Measurements from ENCODE around the gene HSPB7. TPM values are rescaled to one million over a fixed set of nuclear protein-coding genes. Genes with fewer than 3 reads are reported as not detected.
"Not testable (repeated sequence)": the region's sequence is repeated elsewhere in the genome, so short reads cannot be mapped to it uniquely, and the experiment has no call there.

The HSPB7 gene
- total RNA-seq, 2 experiments from 2014 or later = not detected

DNA sequence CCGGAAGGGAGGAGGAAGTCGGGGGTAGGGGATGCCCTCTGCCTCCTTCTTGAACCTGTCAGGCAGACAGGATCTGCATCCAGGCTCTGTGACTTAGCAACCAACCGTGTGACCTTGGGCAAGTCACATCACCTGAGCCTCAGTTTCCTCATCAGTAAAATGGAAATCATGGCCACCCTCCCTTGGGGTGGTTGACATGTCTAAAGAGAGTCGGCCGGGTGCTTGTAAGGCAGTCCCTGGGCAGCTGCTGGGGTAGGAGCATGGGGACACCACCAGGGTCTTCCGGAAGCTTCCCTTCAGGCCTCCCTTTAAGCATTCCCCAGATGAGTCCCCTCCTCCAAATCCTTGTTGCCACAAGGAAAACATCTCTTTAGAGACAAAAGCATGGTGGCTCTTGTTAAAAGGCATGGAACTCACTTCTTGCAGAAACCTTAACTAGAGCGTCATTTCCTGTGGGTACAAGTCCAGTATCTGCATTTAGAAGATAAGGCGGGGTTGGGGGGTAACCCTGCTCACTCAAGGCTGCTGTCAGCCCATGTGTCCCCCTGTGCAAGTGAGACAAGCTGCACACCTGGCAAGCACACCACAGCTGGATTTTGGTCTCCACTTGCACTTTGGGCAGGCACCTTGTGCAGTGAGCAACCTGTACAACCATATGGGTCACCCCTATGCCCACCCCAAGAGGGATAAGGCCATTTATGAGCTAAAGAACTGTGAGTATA, 36.1 kb upstream of the HSPB7 start:
- POLR2A ChIA-PET = no interaction called here
- CTCF ChIA-PET = interaction anchor here (0.6 to 1.7 kb wide), 3 partner anchors 222 to 262 kb away, joined by 3 to 5 read pairs (median 4); no protein-coding TSS in a partner anchor

DNA sequence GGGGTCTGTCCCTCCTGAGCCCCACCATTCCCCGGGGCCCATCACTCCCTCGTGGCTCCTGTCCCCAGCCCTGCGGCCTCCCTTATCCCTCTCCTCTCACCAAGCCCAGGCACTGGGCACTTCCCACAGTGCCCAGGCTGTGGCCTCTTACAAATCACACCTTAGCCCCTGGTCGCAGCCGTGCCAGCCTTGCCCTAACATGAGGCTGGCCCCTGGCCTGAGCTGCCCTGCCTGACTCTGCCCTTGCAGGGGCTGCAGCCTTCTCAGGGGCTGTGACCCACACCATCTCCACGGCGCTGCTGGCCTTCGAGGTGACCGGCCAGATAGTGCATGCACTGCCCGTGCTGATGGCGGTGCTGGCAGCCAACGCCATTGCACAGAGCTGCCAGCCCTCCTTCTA, 34.1 kb upstream of the HSPB7 start:
- POLR2A ChIA-PET, CTCF ChIA-PET: not testable (repeated sequence)

DNA sequence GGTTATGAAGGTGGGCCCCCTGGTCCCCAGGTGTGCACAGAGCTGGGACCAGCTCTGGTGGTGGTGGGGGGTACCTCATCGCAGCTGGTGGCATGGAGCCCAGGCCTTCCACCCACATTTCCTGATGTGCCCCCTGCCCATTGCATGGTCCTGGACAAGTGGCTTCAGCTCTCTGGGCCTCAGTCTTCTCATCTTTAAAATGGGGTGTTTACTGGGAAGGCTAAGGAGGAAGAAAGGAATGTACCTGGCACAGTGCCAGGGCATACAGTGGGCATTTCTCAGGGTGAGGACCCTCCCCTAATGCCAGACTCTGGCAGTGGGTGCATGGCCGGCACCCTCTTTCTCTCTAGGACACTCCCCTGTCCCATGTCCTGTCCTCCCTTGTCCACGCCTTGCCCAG, 33.2 kb upstream of the HSPB7 start:
- POLR2A ChIA-PET = no interaction called here
- CTCF ChIA-PET = no interaction called here

DNA sequence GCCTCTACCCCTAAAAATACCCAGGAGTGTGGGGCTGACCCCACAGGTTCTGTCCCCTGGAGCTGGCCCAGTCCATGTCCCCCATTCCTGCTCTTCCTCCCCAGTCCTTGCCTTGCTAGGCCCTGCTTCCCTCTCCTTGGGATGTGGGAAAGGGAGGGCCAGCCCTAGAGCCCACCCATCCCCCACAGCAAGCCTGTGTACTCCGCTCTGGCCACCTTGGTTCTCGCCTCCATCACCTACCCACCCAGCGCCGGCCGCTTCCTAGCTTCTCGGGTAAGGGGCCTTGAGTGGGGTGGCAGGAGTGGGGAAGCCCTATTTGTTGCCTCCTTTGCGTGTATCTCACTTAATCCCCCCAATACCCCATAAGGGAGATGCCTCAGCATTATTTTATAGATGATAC, 32.5 kb upstream of the HSPB7 start:
- ChIA-PET CTCF (no interaction called here), POLR2A (no interaction called here)

GRCh38 chr1:16048573-16049189, 30.8 kb upstream of the HSPB7 start:
- CTCF ChIA-PET = no interaction called here
- POLR2A ChIA-PET = no interaction called here

GRCh38 chr1:16047791-16048475, 30.1 kb upstream of the HSPB7 start:
- ChIA-PET CTCF (no interaction called here), POLR2A (no interaction called here)

DNA sequence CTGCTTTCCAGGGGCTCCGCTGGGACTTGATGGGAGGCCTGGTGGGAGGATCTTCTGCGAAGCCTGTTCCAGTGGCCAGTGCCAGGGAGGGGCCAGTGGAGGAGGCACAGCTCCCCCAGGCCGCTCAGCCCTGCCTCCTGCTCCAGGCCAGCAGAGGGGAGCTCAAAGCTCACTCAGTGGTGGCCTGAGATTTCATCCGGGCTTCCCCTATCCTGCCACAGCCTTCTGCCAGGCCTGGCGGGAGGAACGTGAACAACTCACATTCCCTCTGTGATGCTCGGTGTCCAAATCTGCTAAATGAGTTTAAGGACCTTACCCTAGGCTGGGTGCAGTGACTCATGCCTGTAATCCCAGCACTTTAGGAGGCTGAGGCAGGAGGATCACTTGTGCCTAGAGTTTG, 29.0 kb upstream of the HSPB7 start:
- ChIA-PET CTCF (no interaction called here), POLR2A (interaction anchor here (0.6 kb wide), 1 partner anchor 15 kb away, joined by 3 read pairs; no protein-coding TSS in a partner anchor)

- POLR2A ChIA-PET = no interaction called here
- CTCF ChIA-PET = interaction anchor here (0.6 to 1.5 kb wide), 2 partner anchors 11 to 379 kb away, joined by 3 read pairs; no protein-coding TSS in a partner anchor
These were observed 26.1 kb upstream of the HSPB7 start for GRCh38 chr1:16043950-16044349.

- ChIA-PET POLR2A (no interaction called here), CTCF (interaction anchor here (0.6 kb wide), 1 partner anchor 379 kb away, joined by 3 read pairs; no protein-coding TSS in a partner anchor)
These were observed 25.7 kb upstream of the HSPB7 start, which contains the start of gene CLCNKB for GRCh38 chr1:16043521-16043920. Gene CLCNKB, plus strand, starts transcription at chr1:16043782. Its CDS starts 711 bp downstream, at chr1:16044493.

- CTCF ChIA-PET = interaction anchor here (0.5 kb wide), 1 partner anchor 152 kb away, joined by 4 read pairs; no protein-coding TSS in a partner anchor
- POLR2A ChIA-PET = not testable (repeated sequence)
These were observed 24.8 kb upstream of the HSPB7 start for GRCh38 chr1:16042654-16043053.

DNA sequence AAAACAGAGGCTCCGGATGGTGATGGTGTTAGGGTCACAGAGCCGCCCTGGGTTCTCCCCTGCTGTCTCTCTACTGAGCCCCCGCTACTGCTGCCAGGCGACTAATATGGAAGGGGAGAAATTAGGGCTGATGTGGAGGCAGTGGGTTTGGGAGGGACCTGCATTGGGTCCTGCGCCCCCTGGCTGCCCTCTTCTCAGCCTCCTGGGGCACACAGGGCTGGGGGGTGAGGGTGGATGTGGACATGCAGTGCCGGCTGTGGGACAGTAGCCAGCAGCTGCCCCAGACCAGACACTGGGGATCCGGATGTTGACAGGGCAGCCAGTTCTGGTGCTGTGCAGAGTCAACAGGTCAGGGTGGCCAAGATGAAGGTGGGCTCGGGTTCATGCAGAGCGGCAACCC, 24.3 kb upstream of the HSPB7 start:
- ChIA-PET POLR2A (interaction anchor here (0.5 kb wide), 1 partner anchor 461 kb away, joined by 3 read pairs; no protein-coding TSS in a partner anchor), CTCF (interaction anchor here (0.5 kb wide), 1 partner anchor 152 kb away, joined by 4 read pairs; no protein-coding TSS in a partner anchor)

GRCh38 chr1:16041200-16041599, 23.4 kb upstream of the HSPB7 start:
- CTCF ChIA-PET = interaction anchor here (0.6 kb wide), 2 partner anchors 27 to 66 kb away, joined by 3 to 5 read pairs; no protein-coding TSS in a partner anchor
- POLR2A ChIA-PET = interaction anchor here (0.5 kb wide), 1 partner anchor 460 kb away, joined by 3 read pairs; no protein-coding TSS in a partner anchor

DNA sequence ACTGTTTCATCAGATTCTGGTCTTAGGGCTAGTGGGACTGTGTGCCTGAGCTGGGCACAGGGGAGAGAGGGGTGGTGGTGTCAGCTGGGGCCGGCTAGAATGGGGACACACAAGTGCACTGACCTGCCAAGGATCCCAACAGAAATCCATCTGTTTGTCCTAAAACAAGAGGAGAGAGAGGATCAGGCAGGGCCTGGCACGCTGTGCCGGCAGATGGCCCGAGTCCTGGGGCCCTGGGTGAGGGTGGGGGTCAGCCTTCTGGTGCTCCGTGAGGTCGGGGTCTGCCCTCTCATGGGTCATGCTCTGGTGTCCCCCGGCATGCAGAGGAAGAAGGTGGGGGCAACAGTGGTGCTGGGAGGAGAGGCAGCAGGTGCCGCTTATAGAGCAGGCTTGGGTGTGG, 22.0 kb upstream of the HSPB7 start:
- POLR2A ChIA-PET, CTCF ChIA-PET: not testable (repeated sequence)

GRCh38 chr1:16038620-16038912, 20.7 kb upstream of the HSPB7 start:
- POLR2A ChIA-PET = no interaction called here
- CTCF ChIA-PET = no interaction called here

DNA sequence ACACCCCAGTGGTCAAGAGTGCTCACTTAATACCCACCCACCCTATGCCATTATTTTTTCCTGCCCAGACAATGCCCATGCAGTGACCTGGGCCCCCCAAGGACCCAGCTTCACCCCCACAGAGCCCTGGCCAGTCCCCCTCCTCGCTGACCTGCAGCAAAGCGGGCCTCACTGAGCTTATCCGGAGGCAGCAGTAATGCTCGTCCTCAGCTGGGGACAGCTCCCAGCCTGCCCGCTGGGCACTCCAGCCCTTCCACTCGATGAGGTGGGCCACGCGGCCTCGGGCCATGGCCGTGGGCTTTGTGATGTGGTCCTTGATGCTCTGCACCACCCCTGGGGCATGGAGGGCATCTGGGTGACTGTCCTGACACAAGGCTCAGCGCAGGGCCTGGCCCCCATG, 18.6 kb upstream of the HSPB7 start:
- POLR2A ChIA-PET, CTCF ChIA-PET: not testable (repeated sequence)

GRCh38 chr1:16033103-16033632, 15.3 kb upstream of the HSPB7 start:
- POLR2A ChIA-PET = not testable (repeated sequence)
- CTCF ChIA-PET = interaction anchor here (0.7 to 1.0 kb wide), 2 partner anchors 23 to 28 kb away, joined by 3 read pairs; no protein-coding TSS in a partner anchor

GRCh38 chr1:16032388-16033102, 14.7 kb upstream of the HSPB7 start:
- CTCF ChIA-PET = interaction anchor here (0.7 to 1.0 kb wide), 2 partner anchors 23 to 28 kb away, joined by 3 read pairs; no protein-coding TSS in a partner anchor
- POLR2A ChIA-PET = no interaction called here

- ChIA-PET CTCF (interaction anchor here (1.0 kb wide), 1 partner anchor 236 kb away, joined by 3 read pairs; no protein-coding TSS in a partner anchor), POLR2A (no interaction called here)
These were observed 13.7 kb upstream of the HSPB7 start for GRCh38 chr1:16031551-16031950.

DNA sequence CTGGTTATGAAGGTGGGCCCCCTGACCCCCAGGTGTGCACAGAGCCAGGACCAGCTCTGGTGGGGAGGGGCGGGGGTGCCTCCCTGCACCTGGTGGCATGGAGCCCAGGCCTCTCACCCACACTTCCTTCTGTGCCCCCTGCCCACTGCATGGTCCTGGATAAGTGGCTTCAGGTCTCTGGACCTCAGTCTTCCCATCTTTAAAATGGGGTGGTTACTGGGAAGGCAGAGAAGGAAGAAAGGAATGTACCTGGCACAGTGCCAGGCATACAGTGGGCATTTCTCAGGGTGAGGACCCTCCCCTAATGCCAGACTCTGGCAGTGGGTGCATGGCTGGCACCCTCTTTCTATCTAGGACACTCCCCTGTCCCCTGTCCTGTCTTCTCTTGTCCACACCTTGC, 11.4 kb upstream of the HSPB7 start:
- POLR2A ChIA-PET = no interaction called here
- CTCF ChIA-PET = interaction anchor here (1.2 to 1.7 kb wide), 2 partner anchors 19 to 49 kb away, joined by 3 read pairs; no protein-coding TSS in a partner anchor

DNA sequence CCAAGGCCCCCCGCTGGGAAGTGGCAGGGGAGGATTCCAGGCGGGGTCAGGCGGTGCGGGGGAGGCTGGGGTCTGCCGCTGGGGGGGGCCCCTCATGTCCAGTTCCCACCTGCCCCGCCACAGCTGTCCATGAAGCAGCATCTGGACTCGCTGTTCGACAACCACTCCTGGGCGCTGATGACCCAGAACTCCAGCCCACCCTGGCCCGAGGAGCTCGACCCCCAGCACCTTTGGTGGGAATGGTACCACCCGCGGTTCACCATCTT, 11.1 kb upstream of the HSPB7 start:
- POLR2A ChIA-PET = not testable (repeated sequence)
- CTCF ChIA-PET = interaction anchor here (1.2 to 1.7 kb wide), 2 partner anchors 19 to 50 kb away, joined by 3 read pairs; no protein-coding TSS in a partner anchor
